ENCODE results near the gene FMOD.

FMOD gene

DNA sequence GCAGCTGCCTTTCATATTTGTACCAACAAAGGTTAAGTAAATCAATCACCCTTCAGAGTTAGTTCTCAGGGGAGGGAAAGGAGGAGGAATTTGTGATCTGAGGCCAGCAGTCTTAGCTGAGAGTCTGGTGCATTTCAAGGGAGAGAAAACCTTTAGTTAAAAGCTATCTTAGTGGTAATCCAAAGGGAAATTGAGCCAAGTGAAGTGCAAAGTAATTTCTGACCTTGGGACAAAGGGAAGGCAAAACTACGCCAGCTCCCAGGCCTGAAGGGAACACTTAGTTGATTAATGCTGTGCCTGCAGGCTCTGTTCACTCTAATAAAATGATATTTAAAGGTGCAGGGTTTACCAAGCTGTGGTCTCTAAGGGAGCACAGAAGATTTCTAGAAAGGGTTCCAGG, 23.1 kb upstream of the FMOD start:
- Histone ChIP-seq H3K27me3 (no peaks in the 10 kb centered on the region), H3K27ac (no peak overlapping the region), H3K4me1 (ENCODE audit: control insufficient read depth in 1 of 2, insufficient read depth in 1 of 2, low read depth in 1 of 2, low read length in 1 of 2) (peaks cover 13 to 14% of the 10 kb centered on the region in 2 experiments), H3K36me3 (no peaks in the 10 kb centered on the region), H3K9me3 (no peaks in the 10 kb centered on the region), H3K4me3 (ENCODE audit: low read depth in 1 of 2, low read length in 1 of 2) (no peak overlapping the region)
- TF ChIP-seq, protein P1, sequence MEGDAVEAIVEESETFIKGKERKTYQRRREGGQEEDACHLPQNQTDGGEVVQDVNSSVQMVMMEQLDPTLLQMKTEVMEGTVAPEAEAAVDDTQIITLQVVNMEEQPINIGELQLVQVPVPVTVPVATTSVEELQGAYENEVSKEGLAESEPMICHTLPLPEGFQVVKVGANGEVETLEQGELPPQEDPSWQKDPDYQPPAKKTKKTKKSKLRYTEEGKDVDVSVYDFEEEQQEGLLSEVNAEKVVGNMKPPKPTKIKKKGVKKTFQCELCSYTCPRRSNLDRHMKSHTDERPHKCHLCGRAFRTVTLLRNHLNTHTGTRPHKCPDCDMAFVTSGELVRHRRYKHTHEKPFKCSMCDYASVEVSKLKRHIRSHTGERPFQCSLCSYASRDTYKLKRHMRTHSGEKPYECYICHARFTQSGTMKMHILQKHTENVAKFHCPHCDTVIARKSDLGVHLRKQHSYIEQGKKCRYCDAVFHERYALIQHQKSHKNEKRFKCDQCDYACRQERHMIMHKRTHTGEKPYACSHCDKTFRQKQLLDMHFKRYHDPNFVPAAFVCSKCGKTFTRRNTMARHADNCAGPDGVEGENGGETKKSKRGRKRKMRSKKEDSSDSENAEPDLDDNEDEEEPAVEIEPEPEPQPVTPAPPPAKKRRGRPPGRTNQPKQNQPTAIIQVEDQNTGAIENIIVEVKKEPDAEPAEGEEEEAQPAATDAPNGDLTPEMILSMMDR (IDR thresholded peaks at IDR 0.05), result no peak

DNA sequence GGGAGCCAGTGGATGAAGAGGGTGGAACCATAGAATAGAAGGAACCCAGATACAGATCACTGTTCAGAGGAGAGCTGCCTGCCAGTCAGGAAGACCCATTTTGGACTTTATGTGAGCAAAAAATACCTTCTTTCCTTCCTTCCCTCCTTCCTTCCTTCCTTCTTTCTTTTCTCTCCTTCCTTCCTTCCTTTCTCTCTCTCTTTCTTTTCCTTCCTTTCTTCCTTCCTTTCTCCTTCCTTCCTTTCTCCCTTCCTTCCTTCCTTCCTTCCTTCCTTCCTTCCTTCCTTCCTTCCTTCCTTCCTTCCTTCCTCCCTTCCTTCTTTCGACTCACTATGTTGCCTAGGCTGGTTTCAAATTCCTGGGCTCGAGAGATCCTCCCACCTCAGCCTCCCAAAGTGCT, 22.1 kb upstream of the FMOD start:
- H3K4me1 ChIP-seq (ENCODE audit: control insufficient read depth in 1 of 2, insufficient read depth in 1 of 2, low read depth in 1 of 2, low read length in 1 of 2), result peaks cover 22 to 23% of the 10 kb centered on the region in 2 experiments
- no peak overlapping the region for H3K4me3 ChIP-seq (ENCODE audit: low read depth in 1 of 2, low read length in 1 of 2)
- H3K27me3 ChIP-seq, result no peaks in the 10 kb centered on the region
- no peak overlapping the region for H3K27ac ChIP-seq
- no peaks in the 10 kb centered on the region for H3K9me3 ChIP-seq
- TF ChIP-seq, protein P1 (IDR thresholded peaks at IDR 0.05), result no peak
- H3K36me3 ChIP-seq, result no peaks in the 10 kb centered on the region

DNA sequence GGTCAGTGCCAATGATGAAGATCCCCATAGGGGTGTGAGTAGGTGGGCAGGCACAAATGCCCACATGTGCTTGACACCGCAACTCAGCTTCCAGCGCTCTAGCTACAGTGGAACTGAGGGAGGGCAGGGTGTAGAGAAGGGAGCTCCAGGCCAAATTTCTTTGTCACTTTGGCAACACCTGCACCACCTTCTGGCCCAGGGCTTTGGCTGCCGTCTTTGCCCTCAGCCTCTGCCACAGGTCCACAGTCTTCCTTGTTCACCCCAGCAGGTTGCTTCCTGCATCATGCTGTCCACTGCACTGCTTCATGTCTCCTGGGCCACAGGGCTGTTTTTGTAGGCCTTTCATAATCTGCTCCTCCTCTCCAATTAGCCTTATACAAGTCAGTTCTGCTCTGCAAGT, 20.4 kb upstream of the FMOD start:
- no peaks in the 10 kb centered on the region for H3K36me3 ChIP-seq
- H3K9me3 ChIP-seq, result no peaks in the 10 kb centered on the region
- H3K27me3 ChIP-seq, result no peaks in the 10 kb centered on the region
- TF ChIP-seq, protein P1 (IDR thresholded peaks at IDR 0.05), result no peak
- H3K4me1 ChIP-seq (ENCODE audit: control insufficient read depth in 1 of 2, insufficient read depth in 1 of 2, low read depth in 1 of 2, low read length in 1 of 2), result peaks cover 22 to 26% of the 10 kb centered on the region in 2 experiments
- H3K27ac ChIP-seq, result no peak overlapping the region
- H3K4me3 ChIP-seq (ENCODE audit: low read depth in 1 of 2, low read length in 1 of 2), result no peak overlapping the region

DNA sequence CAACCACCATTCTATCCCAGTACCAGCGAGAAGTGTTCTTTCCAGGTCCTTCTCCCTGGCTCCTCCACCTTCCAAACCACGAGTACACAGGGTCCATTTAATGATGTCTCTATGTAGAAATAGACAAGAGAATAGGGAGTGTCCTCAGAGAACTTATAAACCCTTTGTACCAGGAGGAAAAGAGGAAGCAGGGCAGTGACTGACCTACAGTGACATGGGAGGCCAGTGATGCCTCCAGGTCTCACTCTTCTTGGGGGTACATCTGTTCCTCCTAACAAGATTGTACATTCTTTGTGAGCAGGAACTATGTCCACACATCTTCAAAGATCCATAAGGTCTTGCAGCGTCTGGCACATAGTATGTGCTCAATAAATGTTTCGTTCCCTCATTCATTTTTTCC, 18.7 kb upstream of the FMOD start:
- Histone ChIP-seq H3K36me3 (no peaks in the 10 kb centered on the region), H3K27ac (peak overlapping the region; percentile 58), H3K4me3 (ENCODE audit: low read depth in 1 of 2, low read length in 1 of 2) (peak overlapping the region in 1 of 2 experiments; percentile 9), H3K9me3 (no peaks in the 10 kb centered on the region), H3K4me1 (ENCODE audit: control insufficient read depth in 1 of 2, insufficient read depth in 1 of 2, low read depth in 1 of 2, low read length in 1 of 2) (peaks cover 22 to 26% of the 10 kb centered on the region in 2 experiments), H3K27me3 (peaks cover 1% of the 10 kb centered on the region)
- TF ChIP-seq, protein P1 (IDR thresholded peaks at IDR 0.05), result no peak

DNA sequence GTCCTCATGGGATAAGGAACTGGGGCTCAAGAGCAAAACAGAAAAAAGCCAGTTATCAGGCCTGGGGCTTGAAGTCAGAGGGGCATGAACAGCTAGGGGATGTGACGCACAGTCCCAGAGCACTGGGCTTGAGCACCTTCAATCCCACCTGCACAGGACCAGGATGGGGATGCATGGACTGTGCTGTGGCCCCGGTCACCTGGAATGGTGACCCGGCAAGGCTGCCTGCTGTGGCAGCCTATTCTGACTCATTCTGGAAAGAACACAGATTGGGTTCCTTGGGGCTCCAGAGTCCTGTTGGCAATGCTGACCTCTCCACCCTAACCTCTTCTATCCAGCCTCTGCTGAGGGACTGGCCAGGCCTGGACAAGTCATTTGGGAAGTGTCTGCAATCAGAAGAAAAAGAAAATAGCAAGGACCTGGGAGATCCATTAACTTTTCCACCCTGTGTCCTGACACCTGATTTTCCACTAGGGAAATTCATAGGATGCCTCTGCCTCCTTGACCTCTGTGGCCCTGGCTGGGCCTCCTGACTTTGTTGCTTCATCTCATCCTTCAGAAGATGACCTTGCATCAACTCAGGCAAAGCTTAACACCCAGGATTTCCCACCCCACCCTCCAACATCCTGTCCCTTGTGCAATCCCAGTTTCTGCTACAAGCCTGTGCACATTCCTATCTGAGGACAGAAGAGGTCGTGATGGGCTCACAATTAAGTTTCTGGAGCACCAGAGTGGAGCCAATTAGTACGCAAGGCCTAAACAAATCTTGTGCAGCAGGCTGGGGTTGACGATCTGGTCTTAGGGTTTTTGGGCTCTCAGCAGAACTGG, 17.9 kb upstream of the FMOD start:
- TF ChIP-seq, protein P1 (IDR thresholded peaks at IDR 0.05), result no peak
- peak overlapping the region in 1 of 2 experiments; percentile 9 for H3K4me3 ChIP-seq (ENCODE audit: low read depth in 1 of 2, low read length in 1 of 2)
- no peaks in the 10 kb centered on the region for H3K36me3 ChIP-seq
- no peaks in the 10 kb centered on the region for H3K9me3 ChIP-seq
- peaks cover 22 to 26% of the 10 kb centered on the region in 2 experiments for H3K4me1 ChIP-seq (ENCODE audit: control insufficient read depth in 1 of 2, insufficient read depth in 1 of 2, low read depth in 1 of 2, low read length in 1 of 2)
- peaks cover 8% of the 10 kb centered on the region for H3K27me3 ChIP-seq
- peak overlapping the region; percentile 58 for H3K27ac ChIP-seq
